ENCODE results near the gene MAOB. TPM values are rescaled to one million over a fixed set of nuclear protein-coding genes. Genes with fewer than 3 reads are reported as not detected.

The MAOB gene
- total RNA-seq, 2 donors from 2014 or later, result 24.6 to 40.6 TPM

DNA sequence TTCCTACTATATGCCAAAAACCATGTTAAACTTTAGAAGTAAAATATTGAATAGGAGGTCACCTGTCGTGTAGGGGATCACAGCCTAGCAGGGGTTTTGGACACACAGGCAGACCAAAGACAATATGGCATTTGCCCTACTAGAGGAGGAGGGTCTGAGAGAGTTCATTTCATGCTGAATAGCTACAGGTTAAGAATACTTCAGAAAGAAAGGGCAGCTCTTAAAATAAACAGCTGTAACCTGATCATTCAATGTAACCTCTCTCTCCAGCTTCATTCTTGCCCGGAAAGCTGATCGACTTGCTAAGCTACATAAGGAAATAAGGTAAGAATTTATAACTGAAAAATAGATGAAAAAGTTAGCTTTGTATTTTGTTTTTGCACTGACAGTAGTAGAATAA lies 146.3 kb downstream of the MAOB start:
- Histone ChIP-seq H3K36me3 (peaks cover 12% of the 10 kb centered on the region), H3K27ac (no peak overlapping the region), H3K27me3 (replicated peaks; ENCODE audit: insufficient read depth) (no peaks in the 10 kb centered on the region), H3K4me1 (ENCODE audit: control insufficient read depth in 1 of 2, low read depth in 2 of 2) (no peaks in the 10 kb centered on the region), H3K4me3 (no peak overlapping the region), H3K9me3 (no peaks in the 10 kb centered on the region)
- TF ChIP-seq, protein P1, sequence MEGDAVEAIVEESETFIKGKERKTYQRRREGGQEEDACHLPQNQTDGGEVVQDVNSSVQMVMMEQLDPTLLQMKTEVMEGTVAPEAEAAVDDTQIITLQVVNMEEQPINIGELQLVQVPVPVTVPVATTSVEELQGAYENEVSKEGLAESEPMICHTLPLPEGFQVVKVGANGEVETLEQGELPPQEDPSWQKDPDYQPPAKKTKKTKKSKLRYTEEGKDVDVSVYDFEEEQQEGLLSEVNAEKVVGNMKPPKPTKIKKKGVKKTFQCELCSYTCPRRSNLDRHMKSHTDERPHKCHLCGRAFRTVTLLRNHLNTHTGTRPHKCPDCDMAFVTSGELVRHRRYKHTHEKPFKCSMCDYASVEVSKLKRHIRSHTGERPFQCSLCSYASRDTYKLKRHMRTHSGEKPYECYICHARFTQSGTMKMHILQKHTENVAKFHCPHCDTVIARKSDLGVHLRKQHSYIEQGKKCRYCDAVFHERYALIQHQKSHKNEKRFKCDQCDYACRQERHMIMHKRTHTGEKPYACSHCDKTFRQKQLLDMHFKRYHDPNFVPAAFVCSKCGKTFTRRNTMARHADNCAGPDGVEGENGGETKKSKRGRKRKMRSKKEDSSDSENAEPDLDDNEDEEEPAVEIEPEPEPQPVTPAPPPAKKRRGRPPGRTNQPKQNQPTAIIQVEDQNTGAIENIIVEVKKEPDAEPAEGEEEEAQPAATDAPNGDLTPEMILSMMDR (IDR thresholded peaks at IDR 0.05), result no peak
- DNase-seq (ENCODE audit: low spot score) (no peak), ATAC-seq (ENCODE audit: insufficient number of reproducible peaks, low FRiP score, low read depth) (no peak)

DNA sequence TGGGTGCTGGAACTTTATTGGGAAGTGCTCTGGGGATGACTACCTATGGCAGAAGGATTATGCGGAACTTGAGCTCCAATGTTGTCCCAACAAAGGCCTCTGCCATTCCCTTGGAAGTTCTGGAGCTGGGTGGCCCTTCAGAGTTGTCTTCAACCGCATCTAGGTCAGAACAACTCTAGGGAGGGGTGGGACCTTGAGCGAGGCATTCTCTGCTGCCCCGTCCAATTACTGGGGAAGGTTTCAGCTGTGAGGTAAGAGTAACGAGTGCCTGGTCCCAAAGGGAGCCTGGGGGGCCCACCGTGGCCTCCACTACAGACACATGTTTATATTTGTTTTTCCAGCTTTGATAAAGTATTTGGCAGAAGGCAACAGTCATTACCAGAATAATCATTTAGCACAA lies 146.7 kb downstream of the MAOB start:
- ATAC-seq (ENCODE audit: insufficient number of reproducible peaks, low FRiP score, low read depth) (no peak), DNase-seq (ENCODE audit: low spot score) (no peak)
- Histone ChIP-seq H3K9me3 (no peaks in the 10 kb centered on the region), H3K27me3 (replicated peaks; ENCODE audit: insufficient read depth) (no peaks in the 10 kb centered on the region), H3K4me1 (ENCODE audit: control insufficient read depth in 1 of 2, low read depth in 2 of 2) (no peaks in the 10 kb centered on the region), H3K4me3 (no peak overlapping the region), H3K36me3 (peaks cover 12% of the 10 kb centered on the region), H3K27ac (no peak overlapping the region)
- TF ChIP-seq, protein P1 (IDR thresholded peaks at IDR 0.05), result no peak

- Histone ChIP-seq H3K9me3 (no peaks in the 10 kb centered on the region), H3K27ac (no peak overlapping the region), H3K27me3 (replicated peaks; ENCODE audit: insufficient read depth) (no peaks in the 10 kb centered on the region), H3K4me3 (no peak overlapping the region), H3K36me3 (peaks cover 12% of the 10 kb centered on the region), H3K4me1 (ENCODE audit: control insufficient read depth in 1 of 2, low read depth in 2 of 2) (no peaks in the 10 kb centered on the region)
- TF ChIP-seq, protein P1 (IDR thresholded peaks at IDR 0.05), result no peak
- ATAC-seq (ENCODE audit: insufficient number of reproducible peaks, low FRiP score, low read depth) (no peak), DNase-seq (ENCODE audit: low spot score) (no peak)
Measured at GRCh38 chrX:43734444-43734843, 147.8 kb downstream of the MAOB start.

DNA sequence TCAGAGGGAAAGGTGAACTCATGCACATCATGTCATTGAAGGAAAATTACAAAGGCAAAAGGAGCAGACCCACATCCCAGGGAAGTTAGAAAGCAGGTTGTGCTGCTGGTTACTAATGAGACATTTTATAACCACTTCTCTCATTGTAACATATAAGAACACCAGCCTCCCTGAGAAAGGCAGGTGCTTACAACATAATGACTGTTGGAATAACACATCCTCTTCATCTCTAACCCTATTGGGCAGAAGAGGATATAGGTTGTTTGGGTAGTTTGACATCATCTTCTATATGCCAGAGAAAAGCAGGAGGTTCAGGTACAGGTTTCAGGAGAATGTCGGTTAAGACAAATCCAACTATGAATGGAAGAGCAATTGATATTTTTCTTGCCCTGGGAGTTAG lies 148.6 kb downstream of the MAOB start:
- H3K27me3 ChIP-seq (replicated peaks; ENCODE audit: insufficient read depth), result no peaks in the 10 kb centered on the region
- H3K36me3 ChIP-seq, result peaks cover 12% of the 10 kb centered on the region
- ATAC-seq (ENCODE audit: insufficient number of reproducible peaks, low FRiP score, low read depth) (no peak), DNase-seq (ENCODE audit: low spot score) (no peak)
- H3K4me3 ChIP-seq, result no peak overlapping the region
- H3K9me3 ChIP-seq, result no peaks in the 10 kb centered on the region
- TF ChIP-seq, protein P1 (IDR thresholded peaks at IDR 0.05), result no peak
- no peaks in the 10 kb centered on the region for H3K4me1 ChIP-seq (ENCODE audit: control insufficient read depth in 1 of 2, low read depth in 2 of 2)
- no peak overlapping the region for H3K27ac ChIP-seq

DNA sequence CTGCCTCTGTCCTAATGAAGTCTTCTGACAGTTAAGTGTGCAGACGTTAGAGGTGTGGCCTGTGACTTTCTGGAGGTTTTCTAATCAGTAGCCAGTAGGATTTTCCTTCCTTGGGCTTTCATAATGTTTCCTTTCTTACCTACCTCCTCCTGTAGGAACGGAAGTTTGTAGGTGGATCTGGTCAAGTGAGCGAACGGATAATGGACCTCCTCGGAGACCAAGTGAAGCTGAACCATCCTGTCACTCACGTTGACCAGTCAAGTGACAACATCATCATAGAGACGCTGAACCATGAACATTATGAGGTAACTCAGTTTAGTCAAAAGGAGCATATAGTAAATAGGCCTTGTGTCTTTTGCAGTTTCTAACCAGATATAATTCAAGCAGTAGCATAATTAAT lies 151.2 kb downstream of the MAOB start:
- no peaks in the 10 kb centered on the region for H3K9me3 ChIP-seq
- TF ChIP-seq, protein P1 (IDR thresholded peaks at IDR 0.05), result no peak
- no peak overlapping the region for H3K27ac ChIP-seq
- ATAC-seq (ENCODE audit: insufficient number of reproducible peaks, low FRiP score, low read depth) (no peak), DNase-seq (ENCODE audit: low spot score) (no peak)
- H3K4me3 ChIP-seq, result no peak overlapping the region
- no peaks in the 10 kb centered on the region for H3K4me1 ChIP-seq (ENCODE audit: control insufficient read depth in 1 of 2, low read depth in 2 of 2)
- no peaks in the 10 kb centered on the region for H3K27me3 ChIP-seq (replicated peaks; ENCODE audit: insufficient read depth)
- peaks cover 12% of the 10 kb centered on the region for H3K36me3 ChIP-seq
